SW 1271 (cell line): ENCODE results near the gene USP31.
A peak's percentile ranks its signal among the peaks of the same experiment; 100 is the strongest.
"Not testable (repeated sequence)": the region's sequence is repeated elsewhere in the genome, so short reads cannot be mapped to it uniquely, and the experiment has no call there.

Experiments
- DNase-seq, 2 experiments: peaks; one replicate each; lab custom pipeline; 2025; lab: John Stamatoyannopoulos, UW

USP31 gene

GRCh38 chr16:23156110-23156509, 6.9 kb upstream of the USP31 start:
- DNase-seq: no peak

GRCh38 chr16:23155445-23156049, 6.3 kb upstream of the USP31 start:
- DNase-seq: no peak

- DNase-seq: no peak
These were observed 3.3 kb upstream of the USP31 start for GRCh38 chr16:23152386-23153178.

GRCh38 chr16:23149993-23150364, 727 bp upstream of the USP31 start:
- DNase-seq: no peak

- DNase-seq: peak in 1 of 2 experiments; percentile 1
These were observed 562 bp downstream of the USP31 start for GRCh38 chr16:23148513-23149266.

- DNase-seq: no peak
These were observed 1.1 kb downstream of the USP31 start for GRCh38 chr16:23148166-23148512.

- no peak for DNase-seq
These were observed 1.6 kb downstream of the USP31 start for GRCh38 chr16:23147666-23148065.

GRCh38 chr16:23146877-23147601, 2.2 kb downstream of the USP31 start:
- no peak for DNase-seq

- DNase-seq: no peak
These were observed 3.6 kb downstream of the USP31 start for GRCh38 chr16:23145608-23146007.

- no peak for DNase-seq
These were observed 4.1 kb downstream of the USP31 start for GRCh38 chr16:23145186-23145585.

GRCh38 chr16:23144393-23144792, 4.9 kb downstream of the USP31 start:
- DNase-seq: not testable (repeated sequence)

GRCh38 chr16:23143391-23143790, 5.9 kb downstream of the USP31 start:
- no peak for DNase-seq

- DNase-seq: no peak
These were observed 7.1 kb downstream of the USP31 start for GRCh38 chr16:23141959-23142740.

- no peak for DNase-seq
These were observed 7.8 kb downstream of the USP31 start for GRCh38 chr16:23141500-23141899.

GRCh38 chr16:23141033-23141432, 8.2 kb downstream of the USP31 start:
- DNase-seq: no peak

GRCh38 chr16:23140107-23140506, 9.1 kb downstream of the USP31 start:
- DNase-seq: no peak

- DNase-seq: no peak
These were observed 11.4 kb downstream of the USP31 start for GRCh38 chr16:23137818-23138217.

- DNase-seq: no peak
These were observed 12.0 kb downstream of the USP31 start for GRCh38 chr16:23137256-23137655.

- no peak for DNase-seq
These were observed 15.0 kb downstream of the USP31 start for GRCh38 chr16:23134274-23134673.

GRCh38 chr16:23132775-23133463, 16.3 kb downstream of the USP31 start:
- no peak for DNase-seq
